ENCODE measurements around the gene PRPF38B. TPM values are rescaled to one million over a fixed set of nuclear protein-coding genes. Genes with fewer than 3 reads are reported as not detected.

PRPF38B gene
- total and polyA plus RNA-seq, 7 donors = 13.8 to 31.3 (median 25.0) TPM

DNA sequence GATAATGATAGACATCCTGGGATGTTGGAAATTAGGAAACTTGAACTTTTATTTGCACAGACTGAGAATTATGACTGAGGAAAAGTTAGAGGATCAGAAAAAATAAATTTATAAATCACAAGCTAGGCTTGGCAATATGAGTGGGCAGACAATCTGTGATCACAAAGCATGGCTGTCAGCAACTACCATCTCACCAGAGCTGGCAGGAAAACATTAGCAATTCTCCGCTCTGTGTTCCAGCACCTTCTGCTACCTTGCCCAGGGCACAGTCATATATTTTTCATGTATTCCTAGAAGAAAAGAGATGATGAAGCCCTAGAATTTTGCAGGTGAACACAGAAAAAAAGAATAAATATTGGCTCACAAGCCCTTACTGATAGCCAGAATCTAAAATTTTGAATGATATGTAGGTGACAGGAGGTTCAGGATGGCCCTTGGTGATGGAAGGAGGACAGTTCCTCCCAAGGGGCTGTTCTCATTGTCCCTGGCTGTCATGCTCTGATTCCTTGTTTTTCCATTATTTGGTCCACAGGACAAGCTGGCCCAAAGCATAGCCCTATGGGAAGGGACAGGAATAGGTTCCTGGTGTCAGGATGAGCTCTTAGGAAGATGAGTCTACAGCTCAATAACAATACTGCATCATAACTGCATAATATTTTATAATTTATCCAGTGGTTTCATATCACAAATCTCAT is 42.2 kb downstream of the PRPF38B start:
- WGBS, 2 donors = 96 to 100% methylated on average over 1 of the region's 1 CpG
- no peak for TF ChIP-seq EP300 (IDR thresholded peaks at IDR 0.05)
- TF ChIP-seq, protein P1, sequence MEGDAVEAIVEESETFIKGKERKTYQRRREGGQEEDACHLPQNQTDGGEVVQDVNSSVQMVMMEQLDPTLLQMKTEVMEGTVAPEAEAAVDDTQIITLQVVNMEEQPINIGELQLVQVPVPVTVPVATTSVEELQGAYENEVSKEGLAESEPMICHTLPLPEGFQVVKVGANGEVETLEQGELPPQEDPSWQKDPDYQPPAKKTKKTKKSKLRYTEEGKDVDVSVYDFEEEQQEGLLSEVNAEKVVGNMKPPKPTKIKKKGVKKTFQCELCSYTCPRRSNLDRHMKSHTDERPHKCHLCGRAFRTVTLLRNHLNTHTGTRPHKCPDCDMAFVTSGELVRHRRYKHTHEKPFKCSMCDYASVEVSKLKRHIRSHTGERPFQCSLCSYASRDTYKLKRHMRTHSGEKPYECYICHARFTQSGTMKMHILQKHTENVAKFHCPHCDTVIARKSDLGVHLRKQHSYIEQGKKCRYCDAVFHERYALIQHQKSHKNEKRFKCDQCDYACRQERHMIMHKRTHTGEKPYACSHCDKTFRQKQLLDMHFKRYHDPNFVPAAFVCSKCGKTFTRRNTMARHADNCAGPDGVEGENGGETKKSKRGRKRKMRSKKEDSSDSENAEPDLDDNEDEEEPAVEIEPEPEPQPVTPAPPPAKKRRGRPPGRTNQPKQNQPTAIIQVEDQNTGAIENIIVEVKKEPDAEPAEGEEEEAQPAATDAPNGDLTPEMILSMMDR (IDR thresholded peaks at IDR 0.05) = no peak
- no peak for TF ChIP-seq POLR2AphosphoS5 (IDR thresholded peaks at IDR 0.05)
- TF ChIP-seq POLR2A (IDR thresholded peaks at IDR 0.05) = no peak
- H3K4me3 ChIP-seq = no peak overlapping the region

DNA sequence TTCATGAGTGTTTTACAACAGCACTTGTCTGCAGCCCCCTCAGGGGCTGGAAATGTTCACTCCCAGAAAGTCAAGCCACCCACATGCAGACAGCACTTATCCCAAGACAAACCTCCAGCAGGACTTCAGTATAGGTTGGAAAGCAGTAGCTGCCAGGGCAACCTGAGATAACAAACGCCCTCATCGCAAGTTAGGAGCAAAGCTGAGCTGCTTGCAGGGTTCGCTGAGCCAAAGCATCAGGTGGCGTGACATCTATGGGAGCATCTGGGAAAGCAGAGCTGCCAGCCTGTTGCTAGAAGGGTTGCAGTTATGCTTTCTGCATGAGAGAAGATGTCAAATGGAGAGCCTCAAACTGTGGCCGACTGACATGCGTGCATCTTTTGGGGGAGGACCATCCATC is 50.1 kb downstream of the PRPF38B start:
- no peak for DNase-seq
- TF ChIP-seq POLR2A (IDR thresholded peaks at IDR 0.05) (no peak), EP300 (IDR thresholded peaks at IDR 0.05) (no peak), POLR2AphosphoS5 (IDR thresholded peaks at IDR 0.05) (no peak)
- TF ChIP-seq, protein P1 (IDR thresholded peaks at IDR 0.05) = no peak
- H3K27ac ChIP-seq = no peak overlapping the region
- no peaks in the 10 kb centered on the region for H3K4me1 ChIP-seq
- no peaks in the 10 kb centered on the region for H3K36me3 ChIP-seq
- intact Hi-C loops (cut with DNase I) = no loop called here
- whole genome bisulfite sequencing, 2 donors = 89 to 93% methylated on average over 6 of the region's 6 CpGs
- H3K4me3 ChIP-seq = no peak overlapping the region
- no peaks in the 10 kb centered on the region for H3K27me3 ChIP-seq
- no peaks in the 10 kb centered on the region for H3K9me3 ChIP-seq

More for the DNA sequence above, 42.2 kb downstream of the PRPF38B start:
- Histone ChIP-seq H3K27ac (no peak overlapping the region), H3K4me1 (no peaks in the 10 kb centered on the region), H3K9me3 (no peaks in the 10 kb centered on the region), H3K36me3 (no peaks in the 10 kb centered on the region), H3K27me3 (no peaks in the 10 kb centered on the region)
- no peak for DNase-seq
- intact Hi-C loops (cut with DNase I) = no loop called here

DNA sequence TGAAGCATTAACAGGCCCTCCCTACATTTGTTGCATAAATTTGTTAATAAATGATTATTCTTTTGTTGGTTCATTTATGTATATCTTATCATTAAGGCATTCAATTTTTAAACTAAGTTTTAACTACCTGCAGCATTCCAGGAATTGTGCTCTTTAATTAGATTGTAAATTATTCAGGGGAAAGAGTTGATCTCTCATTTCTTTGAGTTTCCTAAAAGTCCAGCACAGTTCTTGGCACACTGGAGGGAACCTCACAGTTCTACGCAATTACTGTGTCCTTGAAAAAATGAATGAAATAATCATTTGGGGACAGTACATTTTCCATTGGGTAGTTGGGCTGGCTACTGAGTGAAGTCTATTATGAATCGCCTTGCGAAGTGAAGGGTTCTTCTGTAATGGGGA is 53.9 kb downstream of the PRPF38B start:
- no peak for TF ChIP-seq POLR2A (IDR thresholded peaks at IDR 0.05)
- peak overlapping the region in 3 of 4 donors; percentile 68 to 87 (median 85) for H3K4me3 ChIP-seq
- no peaks in the 10 kb centered on the region for H3K36me3 ChIP-seq
- H3K27me3 ChIP-seq = no peaks in the 10 kb centered on the region
- intact Hi-C loops (cut with DNase I) = loop anchor here (2.0 to 5.0 kb wide), 3 partner anchors 131 to 187 kb away; partner anchors contain the start of gene GPSM2
- DNase-seq = no peak
- H3K4me1 ChIP-seq = peaks cover 0 to 35% (median 21%) of the 10 kb centered on the region in 4 donors
- H3K9me3 ChIP-seq = no peaks in the 10 kb centered on the region
- 47 to 51% methylated on average over 3 of the region's 3 CpGs for WGBS, 2 donors
- H3K27ac ChIP-seq = peak overlapping the region; percentile 92 to 99 (median 98)

DNA sequence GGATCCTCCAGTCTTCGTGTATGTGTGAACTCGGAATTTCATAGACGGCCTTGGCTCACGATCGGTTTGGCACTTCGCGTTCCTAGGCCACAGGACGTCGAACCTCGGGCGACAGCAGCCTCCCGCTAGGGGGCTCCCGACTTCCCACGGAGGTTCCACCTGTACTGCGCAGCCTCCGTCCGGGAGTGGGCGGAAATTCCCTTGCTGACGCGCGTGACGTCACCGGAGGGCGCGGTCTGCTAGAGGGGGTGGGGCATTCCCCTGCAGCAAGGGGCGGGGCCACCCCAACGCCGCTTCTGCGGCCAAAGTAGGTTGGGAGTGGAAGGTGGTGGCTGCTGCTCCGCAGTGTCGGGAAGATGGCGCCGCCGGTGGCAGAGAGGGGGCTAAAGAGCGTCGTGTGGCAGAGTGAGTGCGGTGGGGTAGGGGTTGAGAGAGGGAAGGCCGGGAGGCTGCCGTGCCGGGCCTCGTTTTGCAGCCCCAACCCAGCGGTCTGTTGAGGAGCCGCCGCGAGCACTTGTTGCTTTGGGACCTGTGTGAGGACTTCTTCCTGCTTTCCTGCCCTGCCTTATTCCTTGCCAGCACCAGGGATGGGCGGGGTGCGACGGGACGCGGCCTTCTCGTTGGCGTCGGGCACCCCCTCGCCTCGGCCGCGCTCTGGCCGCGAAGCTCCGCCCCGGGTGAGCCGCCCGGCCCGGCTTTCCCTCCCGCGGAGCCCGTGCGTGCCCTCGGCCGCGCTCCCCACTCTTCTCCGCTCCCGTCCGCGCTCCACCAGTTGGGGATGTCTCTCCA is 54.5 kb downstream of the PRPF38B start, which contains the start of gene STXBP3:
STXBP3 (plus strand) TSS at position 293 of the 789 bp plus-strand sequence; CDS start at position 357, 64 bp downstream.
- H3K9me3 ChIP-seq = no peaks in the 10 kb centered on the region
- peak; percentile 99 for DNase-seq
- 0% methylated on average over 75 of the region's 75 CpGs for WGBS, 2 donors
- no peaks in the 10 kb centered on the region for H3K27me3 ChIP-seq
- peak within 1 kb of the TSS; percentile 68 to 95 (median 86) for H3K4me3 ChIP-seq
- no peaks in the 10 kb centered on the region for H3K36me3 ChIP-seq
- TF ChIP-seq EP300 (IDR thresholded peaks at IDR 0.05) = peak in 2 of 4 donors; percentile 21 to 69
- TF ChIP-seq, protein P1 (IDR thresholded peaks at IDR 0.05) = peak; percentile 87 to 93 (median 90)
- TF ChIP-seq POLR2A (IDR thresholded peaks at IDR 0.05) = peak; percentile 97 to 99
- TF ChIP-seq POLR2AphosphoS5 (IDR thresholded peaks at IDR 0.05) = peak; percentile 99 to 100 (median 99)
- peaks cover 0 to 39% (median 22%) of the 10 kb centered on the region in 4 donors for H3K4me1 ChIP-seq
- peak within 1 kb of the TSS; percentile 92 to 99 (median 98) for H3K27ac ChIP-seq
- intact Hi-C loops (cut with DNase I) = loop anchor here (1.0 to 5.0 kb wide), 4 partner anchors 54 to 188 kb away; partner anchors contain the start of genes GPSM2 and PRPF38B
